Activated CD4-positive, alpha-beta T cell treated with anti-CD3 and anti-CD28 coated beads for 1 hour (primary cell): ENCODE measurements around the gene AMBP.
"Not testable (repeated sequence)": the region's sequence is repeated elsewhere in the genome, so short reads cannot be mapped to it uniquely, and the experiment has no call there.

Source experiments
- DNase-seq: peaks from one replicate; pipeline ENCODE4 v3.0.0-alpha.2; 2020

Gene AMBP

DNA sequence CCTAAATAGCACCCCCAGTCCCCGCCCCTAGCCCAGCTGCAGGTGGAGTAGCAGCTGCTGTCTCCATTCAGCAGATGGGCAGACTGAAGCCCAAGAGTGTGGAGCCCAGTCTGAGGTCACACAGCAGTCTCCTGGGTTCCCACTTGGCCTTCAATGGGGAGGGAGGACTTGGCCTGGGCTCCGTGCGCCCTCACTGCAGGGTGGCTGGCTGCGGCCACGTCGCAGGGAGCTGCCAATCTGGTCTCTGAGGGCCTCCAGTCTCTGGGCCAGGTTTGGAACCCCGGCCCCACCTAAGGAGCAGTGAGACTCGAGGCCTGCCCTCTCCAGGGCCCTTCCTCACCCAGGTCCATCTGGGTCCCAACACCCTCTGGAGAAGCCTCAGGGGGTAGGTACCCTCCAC lies 13.6 kb upstream of the AMBP start:
- no peak for DNase-seq

DNA sequence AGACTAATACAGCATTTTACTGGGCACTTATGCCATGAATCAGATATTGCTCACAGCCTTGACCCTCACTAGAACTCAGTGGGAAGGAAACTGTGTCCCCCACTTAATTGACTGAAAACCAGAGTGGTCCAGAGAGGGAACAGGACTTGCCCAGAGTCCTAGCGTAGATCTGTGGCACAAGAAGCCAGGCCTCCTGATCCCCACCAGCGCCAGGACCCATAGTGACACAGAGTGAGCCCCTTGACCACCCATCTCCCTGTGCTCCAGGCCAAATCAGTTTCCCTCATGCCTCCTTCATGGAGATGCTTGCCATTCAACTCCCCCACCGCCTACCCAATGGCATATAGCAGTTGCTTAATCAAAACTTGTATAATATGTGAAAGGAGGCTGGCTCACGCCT lies 12.7 kb upstream of the AMBP start:
- no peak for DNase-seq

DNA sequence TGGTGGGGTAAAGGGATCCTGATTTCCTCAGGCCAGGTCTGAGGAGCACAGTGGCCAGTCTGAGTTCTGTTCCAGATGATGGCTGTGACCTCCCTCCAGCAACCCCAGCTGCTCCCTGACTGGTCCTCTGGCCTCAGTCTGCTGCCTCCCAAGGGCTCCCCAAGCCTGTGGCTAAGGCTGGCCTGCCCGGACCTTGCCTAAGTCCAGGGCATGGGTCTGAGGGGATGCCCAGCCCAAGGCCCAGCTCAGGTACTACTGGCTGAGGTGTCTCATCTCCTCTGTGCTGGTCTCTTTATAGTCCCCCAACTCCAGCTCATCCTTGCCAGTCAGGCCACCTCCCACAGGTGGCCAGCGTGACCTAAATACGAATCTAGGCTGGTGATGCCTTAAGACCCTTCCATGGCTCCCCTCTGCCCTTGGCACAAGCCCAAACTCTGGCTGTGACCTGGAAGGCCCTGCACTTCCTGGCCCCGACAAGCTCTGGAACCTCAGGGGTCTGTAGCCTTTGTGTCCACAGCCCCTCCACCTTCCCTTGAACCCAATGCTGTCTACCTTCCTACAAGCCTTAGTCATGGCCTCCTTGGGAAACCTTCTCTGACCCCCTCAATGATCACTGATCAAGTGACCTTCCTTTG lies 11.2 kb upstream of the AMBP start:
- DNase-seq = no peak

DNA sequence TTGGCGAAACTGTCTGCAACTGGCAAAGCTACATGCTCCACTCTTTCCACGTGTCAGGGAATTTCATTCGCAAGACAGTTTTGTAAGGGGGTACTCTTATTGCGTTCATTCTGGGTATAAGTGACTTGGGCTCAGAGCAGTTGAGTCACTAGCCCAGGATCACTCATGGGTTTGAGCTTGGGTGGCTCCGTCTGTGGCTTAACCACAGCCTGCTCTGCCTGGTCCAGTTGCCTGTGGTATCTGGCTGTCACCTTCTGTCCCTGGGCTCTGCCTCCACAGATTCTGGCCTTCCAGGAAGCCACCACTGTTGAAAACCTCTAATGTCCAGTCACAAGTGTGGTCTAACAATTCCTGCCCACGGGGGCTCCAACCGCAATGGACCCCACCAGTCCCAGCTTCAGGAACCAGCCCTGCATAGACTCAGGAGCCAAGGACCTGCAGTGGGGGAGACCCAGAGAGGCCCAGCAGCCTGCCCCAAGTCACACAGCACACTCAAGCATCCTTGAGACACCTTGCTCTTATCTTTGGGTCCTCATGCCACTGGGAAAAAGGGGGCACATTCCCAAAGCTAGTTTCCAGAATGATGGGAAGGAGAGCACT lies 10.6 kb upstream of the AMBP start:
- DNase-seq = no peak

DNA sequence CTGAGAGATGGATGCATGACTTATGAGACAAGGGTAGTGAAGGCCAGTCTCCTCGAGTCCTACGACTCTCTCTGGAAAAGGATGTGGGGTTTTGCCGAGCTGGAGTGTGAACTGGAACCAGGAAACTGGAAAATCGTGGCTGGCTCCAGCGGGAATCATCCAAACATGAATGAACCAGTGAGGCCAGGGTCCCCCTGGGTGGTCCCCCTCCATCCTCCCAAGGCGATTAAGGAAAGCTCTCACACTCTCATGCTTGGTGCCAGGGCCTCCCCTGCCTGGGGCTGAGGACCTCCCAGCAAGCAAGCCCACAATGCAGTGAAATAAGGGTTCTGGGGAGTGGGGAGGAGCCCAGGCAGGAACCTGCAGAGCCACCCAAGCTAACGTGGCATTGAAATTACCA lies 9.6 kb upstream of the AMBP start:
- DNase-seq = no peak

DNA sequence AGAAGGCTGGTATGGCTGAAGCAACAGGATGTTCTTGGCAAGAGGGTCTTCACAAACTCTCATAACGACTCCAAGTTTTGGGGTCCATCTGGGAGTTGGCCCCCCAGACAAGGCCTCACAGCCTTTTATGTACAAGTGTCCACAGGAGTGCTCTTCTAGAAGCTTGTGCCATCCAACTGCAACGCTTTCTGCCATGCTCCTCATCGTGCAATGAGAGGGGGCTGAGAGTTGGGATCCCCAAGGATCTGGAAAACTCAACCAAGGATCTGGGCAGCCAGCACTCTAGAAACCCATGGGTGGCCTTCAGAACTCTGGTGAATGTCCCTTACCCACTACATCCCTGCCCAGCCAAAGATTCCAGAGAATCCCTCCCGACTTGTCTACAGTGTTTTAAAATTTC lies 8.5 kb upstream of the AMBP start:
- no peak for DNase-seq

DNA sequence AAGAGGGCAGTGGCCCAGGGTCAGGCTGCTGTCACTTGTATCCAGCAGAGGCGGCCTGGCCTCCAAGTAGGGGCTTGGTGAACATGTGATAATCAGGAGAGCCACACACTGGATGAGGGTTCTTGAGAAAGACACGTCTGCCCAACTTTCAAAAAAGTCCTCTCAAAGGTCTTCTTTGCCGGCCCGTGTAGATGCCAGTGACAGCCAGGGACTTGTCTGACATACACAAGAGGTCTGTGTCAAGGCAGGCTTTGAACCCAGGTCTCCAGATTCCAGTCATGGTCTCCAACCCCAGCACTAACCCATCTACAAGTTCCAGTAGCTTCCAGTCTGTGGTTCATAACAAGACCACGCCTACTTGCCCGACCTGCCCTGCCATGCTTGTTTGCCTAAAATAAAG lies 7.9 kb upstream of the AMBP start:
- no peak for DNase-seq

DNA sequence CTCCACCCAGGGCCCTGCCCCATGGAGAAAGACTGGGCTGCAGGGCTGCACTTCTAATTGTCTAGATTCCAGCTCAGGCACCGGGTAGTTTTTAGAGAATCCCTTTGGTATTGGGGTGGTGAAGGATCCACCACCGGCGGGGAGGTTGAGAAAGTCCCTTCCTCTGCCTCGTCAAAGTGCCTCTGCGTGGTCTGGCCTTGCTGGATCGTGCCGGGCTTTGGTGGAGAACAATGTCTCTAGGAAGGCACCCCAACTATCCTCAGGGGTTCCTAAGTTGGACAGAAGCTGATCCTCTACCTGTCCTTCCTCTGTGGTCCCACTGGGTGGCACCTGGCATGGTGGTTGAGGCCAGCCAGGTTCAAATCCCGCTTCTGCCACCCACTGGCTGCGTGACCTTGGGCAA lies 7.3 kb upstream of the AMBP start:
- no peak for DNase-seq

DNA sequence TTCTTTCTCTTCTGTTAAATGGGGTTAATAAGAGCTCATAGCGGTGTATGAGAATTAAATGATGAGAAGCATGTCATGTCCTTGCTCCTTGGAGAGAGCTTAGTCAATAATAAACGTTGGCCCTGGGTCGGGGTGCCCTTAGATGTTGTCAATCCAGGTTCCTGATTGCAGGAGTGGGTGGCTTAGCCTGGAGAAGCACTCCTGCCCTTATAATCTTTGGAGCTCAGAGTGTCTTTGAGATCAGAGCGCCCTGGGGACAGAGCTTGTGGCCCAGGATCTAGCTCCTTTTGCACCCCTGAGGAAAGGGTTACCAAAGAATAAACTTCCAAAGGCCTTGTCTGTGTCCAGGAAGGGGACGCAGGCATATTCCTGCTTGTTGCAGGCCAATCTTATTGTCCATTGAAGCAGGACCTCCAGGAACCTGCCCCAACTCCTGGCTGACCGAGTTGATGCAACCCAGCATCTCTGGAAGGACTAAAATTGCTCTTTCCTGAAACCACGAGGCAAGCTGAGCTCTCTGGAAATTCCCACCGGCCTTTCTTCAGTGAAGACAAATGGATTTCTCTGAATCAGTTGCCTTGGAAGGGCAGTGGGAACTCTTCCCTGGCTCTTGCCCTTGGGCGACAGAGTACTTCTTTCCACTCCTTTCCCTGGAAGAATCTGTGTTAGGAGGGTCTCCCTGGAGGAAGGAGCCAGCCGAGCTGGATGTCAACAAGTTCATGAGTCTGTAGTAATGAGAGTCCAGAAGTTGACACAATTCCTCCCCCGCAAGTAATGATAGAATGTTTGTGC lies 6.4 kb upstream of the AMBP start:
- no peak for DNase-seq

DNA sequence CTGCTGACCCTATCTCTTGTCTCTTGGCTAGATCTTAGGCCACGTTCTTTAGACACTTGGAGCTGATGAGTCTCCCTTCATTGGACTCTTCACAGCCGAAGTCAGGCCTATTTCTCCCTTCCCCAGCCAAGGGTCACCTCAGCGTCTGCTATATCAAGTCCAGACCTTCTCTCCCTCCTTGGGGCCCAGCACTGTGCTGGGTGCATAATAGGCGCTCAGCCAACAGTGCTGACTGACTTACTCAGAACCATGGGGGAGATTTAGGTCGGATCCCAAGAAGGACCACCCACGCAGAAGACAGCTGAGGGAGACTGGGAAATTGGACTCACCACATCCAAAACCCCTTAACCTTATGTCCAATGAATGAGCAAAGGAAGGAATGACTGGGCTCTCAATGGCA lies 5.6 kb upstream of the AMBP start:
- DNase-seq = no peak

DNA sequence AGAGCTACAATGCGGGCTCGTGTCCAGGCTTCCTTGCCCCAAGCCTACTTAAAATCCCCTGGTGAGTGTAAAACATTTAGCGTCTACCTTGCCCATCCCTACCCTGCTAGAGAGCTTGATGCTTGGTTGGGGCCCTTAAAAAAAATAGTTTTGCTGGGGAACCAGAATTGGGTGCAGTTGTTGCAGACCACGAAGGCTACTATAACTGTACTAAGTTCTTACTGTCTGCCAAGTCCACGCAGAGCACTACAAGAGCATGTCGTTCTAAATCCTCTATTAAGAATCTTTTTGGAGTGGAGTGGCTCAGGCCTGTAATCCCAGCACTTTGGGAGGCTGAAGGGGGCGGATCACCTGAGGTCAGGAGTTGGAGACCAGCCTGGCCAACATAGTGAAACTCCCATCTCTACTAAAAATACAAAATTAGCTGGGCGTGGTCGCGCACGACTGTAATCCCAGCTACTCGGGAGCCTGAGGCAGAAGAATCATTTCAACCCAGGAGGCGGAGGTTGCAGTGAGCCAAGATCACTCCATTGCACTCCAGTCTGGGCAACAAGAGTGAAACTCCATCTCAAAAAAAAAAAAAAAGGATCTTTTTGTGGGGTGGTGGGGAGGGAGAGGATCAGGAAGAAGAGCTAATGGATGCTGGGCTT lies 4.8 kb upstream of the AMBP start:
- not testable (repeated sequence) for DNase-seq

DNA sequence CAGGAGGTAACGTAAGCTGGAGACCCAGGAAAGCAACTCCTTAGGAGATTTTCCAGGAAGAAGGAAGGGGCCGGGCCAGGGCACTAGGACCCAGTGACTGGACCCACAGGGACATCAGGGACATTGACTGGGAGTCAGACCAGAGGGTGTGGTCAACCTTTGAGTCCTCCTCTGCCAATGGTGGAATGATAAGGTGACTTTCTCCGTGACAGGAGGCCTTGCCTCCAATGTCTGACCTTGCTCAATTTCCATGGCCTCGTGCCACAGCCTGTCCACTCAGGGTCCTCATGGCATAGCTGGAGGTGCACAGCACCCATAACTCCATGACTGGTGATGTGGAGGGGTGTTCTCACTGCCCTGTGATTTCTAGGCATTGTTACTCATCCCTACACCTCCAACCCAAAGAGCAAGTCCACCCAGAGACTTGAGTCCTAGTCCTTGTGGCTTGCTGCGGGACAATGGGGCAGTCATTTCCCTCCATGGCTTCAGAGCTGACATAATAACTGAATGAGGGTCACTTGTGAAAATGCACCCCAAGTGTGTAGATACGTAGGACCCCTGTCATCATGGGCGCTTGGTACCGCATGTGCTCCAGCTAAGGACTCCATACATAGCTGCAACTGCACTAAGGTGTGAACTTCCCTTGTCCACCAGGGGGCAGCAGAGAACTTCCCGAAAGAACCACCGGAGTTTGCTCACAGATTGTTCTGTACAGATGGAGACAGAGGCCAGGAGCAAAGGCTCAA lies 4.1 kb upstream of the AMBP start:
- DNase-seq = peak; percentile 63

DNA sequence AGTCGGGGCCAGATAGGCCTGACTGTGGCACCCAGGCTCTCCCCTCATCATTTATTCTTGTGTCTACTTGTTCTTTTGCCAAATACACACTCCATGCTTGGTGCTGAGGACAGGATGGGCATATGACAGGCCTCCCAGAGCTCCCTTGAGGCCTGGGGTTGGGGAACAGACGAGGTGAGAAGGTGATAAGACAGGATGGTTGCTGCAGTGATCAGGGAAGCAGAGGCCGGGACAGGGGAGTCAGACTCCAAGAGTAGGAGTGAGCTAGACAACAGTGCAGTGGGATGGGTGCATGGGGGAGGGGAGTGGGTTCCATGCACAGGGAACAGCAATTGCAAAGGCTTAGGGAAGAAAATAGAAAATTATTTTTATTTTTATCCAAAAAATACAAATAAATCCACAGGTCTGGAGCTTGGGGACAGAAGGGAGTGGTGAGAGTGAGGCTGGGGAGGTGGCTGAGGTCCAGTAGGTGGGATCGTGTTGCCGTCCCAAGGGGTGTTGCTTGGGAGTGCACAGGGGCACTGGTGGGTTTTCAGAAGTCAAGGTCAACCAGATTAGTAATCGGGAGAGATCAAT lies 3.4 kb upstream of the AMBP start:
- no peak for DNase-seq

DNA sequence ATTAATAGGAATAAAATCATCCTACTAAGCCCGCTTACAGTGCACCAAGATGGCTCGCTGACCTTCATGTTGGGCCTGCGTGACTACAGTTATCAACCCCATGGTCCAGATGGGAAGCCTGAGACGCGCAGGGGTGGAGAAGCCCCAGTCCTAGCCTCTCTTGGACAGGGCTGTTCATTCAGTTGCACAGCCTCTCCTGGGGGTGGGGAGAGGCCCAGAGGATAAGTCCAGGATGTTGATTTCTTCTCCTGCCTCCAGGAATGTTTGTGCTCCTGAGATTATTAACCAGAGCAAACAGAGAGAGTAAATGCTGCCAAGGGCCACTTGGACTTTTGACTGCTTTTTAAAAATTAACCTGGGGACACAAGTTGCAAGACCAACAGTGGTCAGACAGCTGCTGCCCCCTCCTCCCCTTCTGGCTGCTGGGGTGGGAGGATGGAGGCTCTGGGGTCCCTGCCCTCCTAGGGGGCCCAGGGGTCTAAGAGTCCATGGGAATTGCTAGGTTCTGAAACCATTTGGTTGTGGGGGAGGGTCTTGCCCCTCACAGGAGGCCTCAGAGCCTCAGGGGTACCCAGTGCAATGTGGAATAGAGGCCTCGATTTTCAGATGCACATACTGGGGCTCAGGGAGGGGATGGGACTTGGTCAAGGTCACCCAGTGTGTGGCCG lies 2.8 kb upstream of the AMBP start:
- no peak for DNase-seq

DNA sequence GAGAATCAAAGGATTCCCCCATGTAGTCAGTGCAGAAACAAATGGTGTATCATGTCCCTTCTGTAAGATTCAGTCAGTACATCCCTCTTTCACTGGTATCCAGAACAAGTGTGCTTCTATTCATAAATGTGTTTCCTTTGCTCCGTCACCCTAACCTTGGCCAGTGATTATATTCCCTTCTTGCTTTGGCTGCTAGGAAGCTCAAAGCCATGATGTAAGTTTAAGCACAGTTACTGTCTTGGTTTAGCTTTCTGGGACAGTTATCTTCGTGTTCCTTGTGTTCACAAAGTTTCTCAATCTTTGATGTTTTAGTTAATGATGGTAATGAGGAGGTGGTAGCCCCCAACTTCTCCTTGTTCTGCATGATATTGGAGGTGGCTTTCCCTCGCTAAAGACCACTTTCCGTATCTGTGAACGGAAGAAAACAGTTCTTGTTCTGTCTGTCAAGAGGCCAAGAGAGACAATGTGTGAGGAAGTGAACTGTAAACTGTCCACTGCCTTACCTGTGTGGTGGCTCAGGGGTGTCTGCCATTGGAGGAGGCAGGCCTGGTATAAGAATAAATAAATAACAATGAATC lies 2.2 kb upstream of the AMBP start:
- no peak for DNase-seq

DNA sequence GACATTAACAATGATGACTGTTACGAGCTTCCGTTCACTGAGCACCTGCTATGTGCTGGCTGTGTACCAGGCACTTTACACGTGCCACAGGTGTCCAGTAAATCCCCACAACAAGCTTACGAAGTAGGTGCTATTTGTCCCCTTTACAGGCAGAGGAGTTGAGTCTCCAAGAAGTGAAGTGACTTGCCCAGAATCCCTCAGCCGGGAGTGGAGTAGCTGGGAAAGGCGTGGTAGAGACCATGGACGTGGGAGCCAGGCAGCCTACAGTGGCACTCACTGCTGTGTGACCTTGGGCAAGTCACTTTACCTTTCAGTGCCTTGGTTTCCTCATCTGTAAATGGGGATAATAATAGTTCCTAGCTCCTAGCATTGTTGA lies 669 bp upstream of the AMBP start:
- DNase-seq = no peak

DNA sequence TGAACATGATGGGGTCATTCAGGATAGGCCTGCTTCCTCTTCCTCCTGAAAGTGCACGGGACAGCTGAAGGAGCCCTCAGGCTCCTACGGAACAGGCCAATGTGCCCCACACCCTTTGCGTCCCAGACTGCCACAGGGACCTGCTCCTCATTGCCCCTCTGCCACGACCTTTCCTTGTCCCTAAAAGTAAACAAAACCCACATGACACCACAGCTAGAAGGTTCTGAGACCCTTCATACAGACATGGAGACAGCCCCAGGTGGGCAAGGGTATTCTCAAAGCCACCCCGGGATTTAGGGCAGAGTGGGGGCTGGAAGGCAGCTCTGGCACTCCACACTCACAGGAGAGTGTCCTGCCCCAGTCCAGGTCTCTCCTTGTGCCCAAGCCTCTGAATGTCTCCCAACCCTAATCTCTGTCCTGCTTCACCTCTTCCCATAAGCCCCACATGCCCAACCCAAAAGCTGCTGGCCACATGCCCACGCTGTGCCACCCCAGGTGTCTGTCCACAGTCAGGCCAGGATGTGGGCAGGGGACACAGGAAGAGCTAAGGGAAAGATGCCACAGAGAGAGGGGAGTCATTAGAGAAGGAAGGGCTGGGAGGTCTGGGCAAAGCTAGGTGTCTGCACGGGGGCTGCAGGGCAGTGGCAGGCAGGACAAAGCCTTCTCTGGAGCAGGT lies 800 bp downstream of the AMBP start:
- no peak for DNase-seq

DNA sequence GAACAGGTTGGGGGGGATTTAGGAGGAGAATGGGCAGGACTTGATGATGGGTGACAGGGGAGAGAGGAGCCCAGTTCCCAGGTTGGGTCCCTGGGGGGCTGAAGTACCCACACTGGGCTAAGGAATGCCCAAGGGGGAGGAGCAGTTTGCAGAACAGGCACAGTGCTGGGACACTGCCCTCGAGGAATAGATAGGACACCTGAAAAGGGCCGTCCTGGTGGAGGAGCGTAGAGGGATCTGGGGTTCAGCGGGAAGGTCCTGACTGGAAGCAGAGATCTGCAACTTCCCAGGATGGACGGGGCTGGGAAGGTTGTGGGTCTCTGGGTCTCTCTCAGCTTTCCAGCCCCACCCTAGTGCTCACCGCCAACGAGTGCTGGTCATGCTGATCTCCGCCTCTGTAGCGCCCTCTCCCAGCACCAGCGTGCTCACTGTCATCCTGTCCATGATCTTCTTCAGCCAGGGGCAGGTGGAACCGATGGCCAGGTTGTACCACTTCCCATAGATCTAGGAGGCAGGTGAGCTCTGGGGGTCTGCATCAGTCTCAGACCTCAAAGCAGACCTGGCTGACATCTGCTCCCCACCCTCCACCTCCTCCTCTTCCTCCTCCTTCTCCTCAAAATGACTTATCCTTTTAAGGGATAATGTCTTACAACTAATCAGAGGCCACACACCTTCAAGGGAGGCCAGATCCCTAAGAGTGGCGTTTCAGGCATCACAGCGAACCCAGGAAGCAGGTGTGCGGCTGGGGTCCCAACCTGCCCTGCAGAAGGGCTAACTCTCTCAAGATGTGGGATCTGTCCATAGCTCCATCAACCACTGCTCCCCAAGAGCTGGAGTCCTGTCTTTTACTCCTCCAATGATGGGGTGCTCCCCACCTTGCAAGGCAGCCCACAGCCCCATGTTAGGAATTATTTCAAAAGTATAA lies 1.6 kb downstream of the AMBP start:
- no peak for DNase-seq

DNA sequence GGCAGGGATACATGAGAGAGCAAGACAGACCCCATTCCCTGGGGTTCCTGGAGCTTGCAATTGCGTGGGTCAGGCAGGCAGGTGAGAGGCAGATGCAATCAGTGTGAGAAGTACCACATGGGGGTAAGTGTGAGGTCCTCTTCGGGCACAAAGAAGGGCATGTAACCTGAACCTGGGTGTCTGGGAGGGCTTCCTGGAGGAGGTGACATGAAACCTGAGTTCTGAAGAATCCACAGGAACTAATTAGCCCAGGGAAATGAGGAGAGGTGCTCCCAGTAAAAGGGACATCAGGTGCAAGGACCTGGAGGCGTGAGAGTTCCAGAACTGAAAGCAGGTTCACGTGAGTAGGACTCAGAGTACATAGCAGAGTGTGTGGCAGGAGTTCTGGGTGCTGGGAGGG lies 2.5 kb downstream of the AMBP start:
- DNase-seq = no peak
